Ishikawa (cell line): ENCODE measurements around the gene HOTAIR.

Experiments used
- CEBPB ChIP-seq: IDR thresholded peaks from 2 replicates; pipeline ENCODE4 v1.6.1; 2012
- EGR1 ChIP-seq: IDR thresholded peaks from 2 replicates; pipeline ENCODE4 v1.6.1; 2012
- EP300 ChIP-seq: IDR thresholded peaks from 2 replicates; pipeline ENCODE4 v1.6.1; 2012; ENCODE audit warnings: borderline replicate concordance
- MAX ChIP-seq: IDR thresholded peaks from 2 replicates; pipeline ENCODE4 v1.6.1; 2012
- REST ChIP-seq: IDR thresholded peaks from 2 replicates; pipeline ENCODE4 v1.6.1; 2012; ENCODE audit warnings: low read depth, mild to moderate bottlenecking
- TCF12 ChIP-seq: IDR thresholded peaks from 2 replicates; pipeline ENCODE4 v1.6.1; 2012; ENCODE audit warnings: low read depth

DNA sequence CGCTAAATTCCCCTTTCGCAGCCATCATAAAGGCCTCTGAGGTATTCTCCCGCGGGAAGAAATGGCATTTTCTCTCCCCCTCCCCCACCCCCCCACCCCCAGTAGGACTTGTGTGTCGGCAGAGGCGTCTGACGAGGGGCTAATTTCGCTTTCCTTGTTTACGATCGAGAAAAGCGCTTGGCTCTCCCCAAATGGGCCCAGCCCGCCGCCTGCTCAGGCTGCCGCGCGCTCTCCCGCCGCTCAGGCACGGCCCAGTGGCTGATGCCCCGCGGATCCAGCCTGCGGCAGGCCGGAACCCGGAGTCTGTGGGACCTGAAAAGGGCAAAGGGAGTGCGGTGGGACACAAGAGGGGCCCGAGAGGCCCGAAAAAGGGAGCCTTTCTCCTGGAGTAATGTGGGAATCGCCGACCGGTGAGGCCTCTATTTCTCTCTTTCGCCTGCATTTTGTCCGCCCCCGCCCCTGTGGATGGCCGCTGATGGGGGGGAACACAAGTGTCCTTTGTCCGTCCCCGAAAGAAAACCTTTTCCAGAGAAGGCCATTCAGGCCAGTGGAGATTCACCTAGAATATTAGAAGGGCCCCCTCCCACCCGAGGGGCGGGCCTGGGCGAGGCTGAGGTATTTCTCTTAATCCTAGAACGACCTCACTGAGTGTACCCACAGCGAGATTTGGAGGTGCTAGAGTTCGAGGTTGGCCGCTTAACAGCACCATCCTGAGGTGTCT, 44.5 kb upstream of the HOTAIR start:
- TF ChIP-seq MAX (no peak), EP300 (no peak), EGR1 (no peak), CEBPB (no peak), TCF12 (no peak), REST (no peak)
